SIG-M5 treated with dmso at 0.1 percent for 504 hours (cell line): ENCODE results near the gene ITGB2.
A peak's percentile ranks its signal among the peaks of the same experiment; 100 is the strongest.

Experiments used
- DNase-seq: peaks from one replicate; lab custom pipeline; 2025; ENCODE audit not compliant: unreplicated experiment; lab: John Stamatoyannopoulos, UW

The ITGB2 gene

GRCh38 chr21:44898851-44899767 lies 21.6 kb downstream of the ITGB2 start:
- no peak for DNase-seq

GRCh38 chr21:44898011-44898488 lies 22.6 kb downstream of the ITGB2 start:
- no peak for DNase-seq

- DNase-seq = peak; percentile 51
Measured at GRCh38 chr21:44897326-44898010, 23.2 kb downstream of the ITGB2 start.

- DNase-seq = no peak
Measured at GRCh38 chr21:44896561-44897286, 24.0 kb downstream of the ITGB2 start.

GRCh38 chr21:44895859-44896258 lies 24.8 kb downstream of the ITGB2 start:
- DNase-seq = no peak

- DNase-seq = no peak
Measured at GRCh38 chr21:44894687-44895302, 25.9 kb downstream of the ITGB2 start.

- DNase-seq = no peak
Measured at GRCh38 chr21:44893948-44894656, 26.6 kb downstream of the ITGB2 start.

GRCh38 chr21:44893278-44893556 lies 27.5 kb downstream of the ITGB2 start:
- DNase-seq = no peak

GRCh38 chr21:44892536-44893277 lies 28.0 kb downstream of the ITGB2 start:
- peak; percentile 69 for DNase-seq

GRCh38 chr21:44892095-44892494 lies 28.6 kb downstream of the ITGB2 start:
- no peak for DNase-seq

GRCh38 chr21:44891631-44892031 lies 29.1 kb downstream of the ITGB2 start:
- DNase-seq = no peak

GRCh38 chr21:44890961-44891541 lies 29.6 kb downstream of the ITGB2 start:
- DNase-seq = no peak

GRCh38 chr21:44890338-44890931 lies 30.3 kb downstream of the ITGB2 start:
- DNase-seq = no peak

GRCh38 chr21:44889625-44890337 lies 30.9 kb downstream of the ITGB2 start:
- no peak for DNase-seq

- DNase-seq = no peak
Measured at GRCh38 chr21:44888581-44889550, 31.8 kb downstream of the ITGB2 start.

- DNase-seq = no peak
Measured at GRCh38 chr21:44887807-44888580, 32.7 kb downstream of the ITGB2 start.
